Stimulated activated CD8-positive, alpha-beta memory T cell treated with anti-CD3 and anti-CD28 coated beads, Interleukin-4, amount 100 ng/mL, for 1 hour (primary cell): Measurements from ENCODE around the gene BLOC1S2.
A peak's percentile ranks its signal among the peaks of the same experiment; 100 is the strongest.
"Not testable (repeated sequence)": the region's sequence is repeated elsewhere in the genome, so short reads cannot be mapped to it uniquely, and the experiment has no call there.

Source experiments
- DNase-seq, 2 donors: peaks; one replicate each; pipeline ENCODE4 v3.0.0-alpha.2; 2020; ENCODE audit warnings: low read depth in 2 of 2, low spot score in 1 of 2

BLOC1S2 gene

DNA sequence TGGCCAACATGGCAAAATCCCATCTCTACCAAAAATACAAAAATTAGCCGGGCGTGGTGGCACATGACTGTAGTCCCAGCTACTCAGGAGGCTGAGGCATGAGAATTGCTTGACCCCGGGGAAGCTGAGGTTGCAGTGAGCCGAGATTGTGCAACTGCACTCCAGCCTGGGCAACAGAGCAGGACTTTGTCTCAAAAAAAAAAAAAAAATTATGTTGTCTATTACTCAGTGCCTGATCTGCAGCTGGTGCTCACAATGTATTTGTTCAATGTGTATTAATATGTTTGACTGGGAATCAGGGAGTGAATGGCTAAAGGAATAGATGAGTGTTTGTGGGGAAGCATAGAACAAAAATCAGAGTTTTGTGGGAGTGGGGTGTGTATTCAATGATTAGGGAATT lies 5.8 kb upstream of the BLOC1S2 start:
- DNase-seq: not testable (repeated sequence)

DNA sequence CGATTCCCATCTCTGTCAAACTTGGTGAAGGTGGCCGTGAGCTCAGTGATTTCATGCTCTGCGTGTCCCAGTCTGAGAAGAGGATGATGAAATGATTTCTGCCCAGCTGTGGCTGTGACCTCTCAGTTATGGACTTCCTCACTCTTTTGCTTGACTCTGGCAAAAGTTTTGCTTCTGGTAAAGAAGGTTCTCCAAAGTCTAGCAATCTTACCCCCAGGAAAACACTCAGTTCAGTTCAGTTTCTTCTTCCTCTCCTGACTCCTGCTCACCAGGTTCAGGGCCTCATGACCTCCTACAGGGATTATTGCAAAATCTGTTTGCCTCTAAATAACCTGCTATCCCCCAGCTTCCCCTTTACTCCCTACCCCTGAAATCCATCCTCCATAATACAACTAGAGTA lies 4.9 kb upstream of the BLOC1S2 start:
- DNase-seq: no peak

GRCh38 chr10:100289641-100290040 lies 3.2 kb upstream of the BLOC1S2 start:
- DNase-seq: no peak

- no peak for DNase-seq
Observed at GRCh38 chr10:100288196-100288595, 1.7 kb upstream of the BLOC1S2 start.

GRCh38 chr10:100287756-100288155 lies 1.3 kb upstream of the BLOC1S2 start:
- DNase-seq: no peak

DNA sequence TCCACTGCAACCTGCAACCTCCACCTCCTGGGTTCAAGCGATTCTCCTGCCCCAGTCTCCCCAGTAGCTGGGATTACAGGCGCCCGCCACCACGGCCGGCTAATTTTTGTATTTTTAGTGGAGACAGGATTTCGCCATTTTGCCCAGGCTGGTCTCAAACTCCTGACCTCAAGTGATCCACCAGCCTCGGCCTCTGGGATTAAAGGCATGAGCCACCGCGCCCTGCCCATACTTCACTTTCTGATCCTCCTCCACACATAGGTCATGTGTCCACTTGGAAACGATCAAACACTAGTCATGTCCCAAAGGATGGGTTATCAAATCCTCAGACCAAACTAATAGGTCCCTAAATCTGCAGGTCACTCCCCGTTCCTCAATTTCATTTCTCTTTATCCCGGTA lies 1.2 kb downstream of the BLOC1S2 start:
- not testable (repeated sequence) for DNase-seq

DNA sequence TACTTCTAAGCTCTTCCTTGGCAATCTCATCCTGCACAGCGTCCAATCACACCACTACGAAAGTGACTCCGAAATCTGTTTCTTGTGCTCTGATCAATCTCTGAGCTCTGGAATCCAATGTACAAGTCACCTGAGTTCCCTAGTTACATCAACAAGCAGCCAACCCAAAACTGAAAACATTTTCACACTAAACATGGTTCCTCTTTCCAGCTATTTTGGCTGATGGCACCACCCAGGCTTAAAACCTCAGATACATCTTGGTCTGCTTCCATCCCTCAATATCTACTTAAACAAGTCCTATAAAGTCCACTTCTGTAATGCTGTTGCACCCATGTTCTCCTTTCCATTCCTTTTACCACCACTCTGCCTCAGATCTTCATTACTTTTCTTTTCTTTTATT lies 3.6 kb downstream of the BLOC1S2 start:
- no peak for DNase-seq

GRCh38 chr10:100276971-100277370 lies 9.5 kb downstream of the BLOC1S2 start:
- DNase-seq: not testable (repeated sequence)

GRCh38 chr10:100267239-100268104 lies 19.0 kb downstream of the BLOC1S2 start, which contains the start of gene CWF19L1:
Gene CWF19L1 (minus strand): TSS chr10:100267638. CDS start chr10:100267593, 45 bp downstream.
- peak; percentile 41 to 59 for DNase-seq

DNA sequence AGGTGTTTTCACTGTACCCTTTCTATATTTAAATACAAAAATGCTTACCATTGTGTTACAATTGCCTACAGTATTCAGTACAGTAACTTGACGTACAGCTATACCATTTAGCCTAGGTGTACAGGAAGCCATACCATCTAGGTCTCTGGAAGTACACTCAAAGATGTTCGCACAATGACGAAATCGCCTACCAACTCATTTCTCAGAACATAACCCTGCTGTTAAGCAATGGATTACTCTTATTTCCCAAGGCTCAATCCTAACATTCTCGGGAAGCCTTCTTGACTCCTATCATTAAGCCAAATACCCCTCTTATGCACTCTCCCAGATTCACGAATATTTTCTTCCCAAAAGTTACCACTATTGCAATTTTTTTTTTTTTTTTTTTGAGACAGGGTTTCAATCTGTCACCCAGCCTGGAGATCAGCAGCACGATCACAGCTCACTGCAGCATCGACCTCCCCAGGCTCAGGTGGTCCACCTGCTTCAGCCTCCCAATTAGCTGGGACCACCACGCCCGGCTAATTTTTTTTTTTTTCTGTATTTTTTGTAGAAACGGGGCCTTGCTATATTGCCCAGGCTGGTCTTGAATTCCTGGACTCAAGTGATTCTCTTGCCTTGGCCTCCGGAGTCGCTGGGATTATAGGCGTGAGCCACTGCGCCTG lies 20.5 kb downstream of the BLOC1S2 start:
- no peak for DNase-seq

GRCh38 chr10:100254191-100254590 lies 32.3 kb downstream of the BLOC1S2 start:
- no peak for DNase-seq

- DNase-seq: no peak
Observed at GRCh38 chr10:100253041-100253440, 33.4 kb downstream of the BLOC1S2 start.

GRCh38 chr10:100248820-100249219 lies 37.7 kb downstream of the BLOC1S2 start:
- DNase-seq: no peak

DNA sequence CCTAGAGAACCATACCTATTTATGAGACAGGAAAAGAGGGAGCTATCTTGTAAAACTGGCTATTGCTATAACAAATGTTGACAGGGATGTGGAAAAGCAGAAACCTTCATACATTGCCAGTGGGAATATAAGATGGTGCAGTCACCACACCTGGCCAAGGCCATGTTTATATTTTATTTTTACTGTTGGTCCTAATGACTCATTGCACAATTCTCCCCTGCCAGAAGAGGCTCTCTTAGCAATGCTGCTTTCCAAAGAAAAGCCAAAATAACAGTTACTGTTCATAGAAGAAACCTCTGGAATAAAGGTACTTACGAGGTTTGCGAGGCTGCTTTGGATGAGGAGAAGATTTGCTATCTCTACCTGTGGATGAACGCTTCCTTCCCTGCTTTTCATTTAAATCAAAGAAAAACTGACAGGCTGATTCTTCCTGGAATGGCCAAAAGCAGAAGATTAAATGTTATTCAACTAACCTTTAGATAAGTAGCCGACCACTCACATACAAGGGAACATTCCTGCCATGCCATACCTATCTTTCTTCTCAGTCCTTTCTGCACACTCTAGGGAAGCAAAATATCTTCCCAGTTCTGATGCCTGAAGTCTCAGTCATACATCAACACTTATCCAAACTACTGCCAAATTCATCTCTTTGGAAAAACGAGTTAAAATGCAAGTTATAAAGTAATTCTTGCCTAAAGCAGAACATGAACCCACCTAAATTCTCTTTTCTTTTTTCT lies 40.8 kb downstream of the BLOC1S2 start:
- DNase-seq: no peak

GRCh38 chr10:100239851-100240250 lies 46.6 kb downstream of the BLOC1S2 start:
- DNase-seq: no peak

- no peak for DNase-seq
Observed at GRCh38 chr10:100238429-100238828, 48.1 kb downstream of the BLOC1S2 start.

GRCh38 chr10:100232101-100232500 lies 54.4 kb downstream of the BLOC1S2 start:
- no peak for DNase-seq

GRCh38 chr10:100229819-100230422 lies 56.6 kb downstream of the BLOC1S2 start:
- no peak for DNase-seq

- no peak for DNase-seq
Observed at GRCh38 chr10:100223879-100224278, 62.6 kb downstream of the BLOC1S2 start.
